Pancreas (tissue), 10 donors: Measurements from ENCODE around the gene BLOC1S4. TPM values are rescaled to one million over a fixed set of nuclear protein-coding genes. Genes with fewer than 3 reads are reported as not detected.
A peak's percentile ranks its signal among the peaks of the same experiment; 100 is the strongest.
"Not testable (repeated sequence)": the region's sequence is repeated elsewhere in the genome, so short reads cannot be mapped to it uniquely, and the experiment has no call there.

Experiments used
- ATAC-seq, 4 donors: fragments of 200-7000 bp; cut with Tn5 transposase; one replicate each; pipeline versions ENCODE4 v1.8.0 to v1.9.1; 2020; ENCODE audit warnings: mild to moderate bottlenecking in 4 of 4, moderate library complexity in 4 of 4
- DNase-seq, 6 donors: peaks; one replicate each; pipeline ENCODE4 v3.0.0-alpha.2; 2020
- FAIRE-seq: peaks from 2 replicates; lab custom pipeline; 2012; peaks lifted over from hg19 to GRCh38; lab: Jason Lieb, UNC
- H3K27ac ChIP-seq, 4 donors: fragments of 200-600 bp; sonication (generic); 1 replicate in 3 of 4; 2 replicates in 1 of 4; pipeline versions ENCODE4 v1.5.0 to v1.8.0; 2020
- H3K27me3 ChIP-seq, 4 donors: fragments of 200-600 bp; one replicate each; pipeline ENCODE4 v1.8.0; 2021
- H3K36me3 ChIP-seq, 3 donors: fragments of 200-600 bp; sonication (generic) in 1 of 3; one replicate each; pipeline versions ENCODE4 v1.5.0 to v1.8.0; 2020 to 2021
- H3K4me1 ChIP-seq, 3 donors: fragments of 200-600 bp; one replicate each; pipeline ENCODE4 v1.8.0; 2021
- H3K4me3 ChIP-seq, 4 donors: fragments of 200-600 bp; sonication (generic) in 2 of 4; one replicate each; pipeline versions ENCODE4 v1.5.0 to v1.8.0; 2020 to 2021
- H3K9me3 ChIP-seq, 4 donors: fragments of 200-600 bp; one replicate each; pipeline ENCODE4 v1.8.0; 2021
- CTCF ChIP-seq, 4 donors: fragments of 200-600 bp; sonication (generic) in 3 of 4; IDR thresholded peaks; one replicate each; pipeline versions ENCODE4 v1.5.0 to v1.8.0; 2021; ENCODE audit warnings: antibody characterized with exemption in 4 of 4
- WGBS, 2 donors: extraction: QIAGEN DNeasy Blood & Tissue Kit; methylation state at CpG; one replicate each; pipeline ENCODE4 v1.1.7; 2013; 5-methylcytosine and 5-hydroxymethylcytosine counted together
- intact Hi-C, 3 donors: fragments of 100-400 bp; cut with DNase I; formaldehyde crosslinking; loops; one replicate each; pipeline versions ENCODE4 v1.11.1 to v1.14.2; 2022
- polyA plus RNA-seq, 2 donors: library from polyadenylated mRNA; stranded (reverse); fragments of 200-250 nt; gene quantifications; one replicate each; pipeline ENCODE4 v1.2.3, GENCODE V29; 2013
- total RNA-seq, 6 donors: library from RNA; stranded (reverse); fragmentation: NEBNext Ultra II Directional in 4 of 6; extraction: Animal tissue kit (Norgen Biotek cat#: 25700) in 4 of 6; gene quantifications; one replicate each; pipeline versions ENCODE4 v1.2.1 to v1.2.4, GENCODE V29; 2021 to 2023
- donor health status: healthy with polysubstance abuse.
- donor health status: DM: no; HTN: no; CAD: no; lungs with moderate emphysema.
- donor health status: DM: no; HTN: no; CAD: no.
- donor health status: control.
- donor health status: control.
- donor health status: Bipolar disorder and iron deficiency.
- donor health status: DM: yes; HTN: yes; CAD: no.
- donor health status: DM: no; HTN: no; CAD: no.
- donor health status: DM: no; HTN: no; CAD: no.
- donor health status: DM: yes; HTN: yes; CAD: no.

BLOC1S4 gene
- total and polyA plus RNA-seq, 8 donors: 3.3 to 8.4 (median 5.1) TPM

GRCh38 chr4:6752486-6752829 is 36.5 kb downstream of the BLOC1S4 start:
- Histone ChIP-seq H3K9me3 (no peaks in the 10 kb centered on the region), H3K4me1 (peaks cover 7 to 10% (median 8%) of the 10 kb centered on the region in 3 donors), H3K27me3 (no peaks in the 10 kb centered on the region), H3K4me3 (no peak overlapping the region), H3K36me3 (no peaks in the 10 kb centered on the region), H3K27ac (no peak overlapping the region)
- intact Hi-C loops: no loop called here
- DNase-seq (no peak), FAIRE-seq (no peak), ATAC-seq (no peak)
- WGBS, 2 donors: 77 to 83% methylated on average over 6 of the region's 6 CpGs
- TF ChIP-seq CTCF (IDR thresholded peaks at IDR 0.05): no peak

- TF ChIP-seq CTCF (IDR thresholded peaks at IDR 0.05): no peak
- intact Hi-C loops: no loop called here
- ATAC-seq (peak in 1 of 4 donors; percentile 8), FAIRE-seq (no peak), DNase-seq (no peak)
- Histone ChIP-seq H3K9me3 (no peaks in the 10 kb centered on the region), H3K4me1 (peaks cover under 1 to 6% (median under 1%) of the 10 kb centered on the region in 3 donors), H3K36me3 (no peaks in the 10 kb centered on the region), H3K27me3 (no peaks in the 10 kb centered on the region), H3K27ac (no peak overlapping the region), H3K4me3 (no peak overlapping the region)
- 83 to 90% methylated on average over 17 to 18 of the region's 18 CpGs for WGBS, 2 donors
Measured at GRCh38 chr4:6753103-6753560, 37.2 kb downstream of the BLOC1S4 start.

GRCh38 chr4:6753891-6754290 is 37.9 kb downstream of the BLOC1S4 start:
- H3K4me3 ChIP-seq: no peak overlapping the region
- H3K4me1 ChIP-seq: no peaks in the 10 kb centered on the region
- no peak for FAIRE-seq
- no peaks in the 10 kb centered on the region for H3K27me3 ChIP-seq
- intact Hi-C loops: no loop called here
- H3K36me3 ChIP-seq: no peaks in the 10 kb centered on the region
- TF ChIP-seq CTCF (IDR thresholded peaks at IDR 0.05): no peak
- no peak overlapping the region for H3K27ac ChIP-seq
- ATAC-seq: no peak
- no peaks in the 10 kb centered on the region for H3K9me3 ChIP-seq
- 84 to 89% methylated on average over 9 of the region's 9 CpGs for WGBS, 2 donors
- DNase-seq: no peak

GRCh38 chr4:6754481-6755087 is 38.6 kb downstream of the BLOC1S4 start:
- 87 to 94% methylated on average over 3 of the region's 3 CpGs for WGBS, 2 donors
- H3K4me3 ChIP-seq: no peak overlapping the region
- H3K9me3 ChIP-seq: no peaks in the 10 kb centered on the region
- DNase-seq: no peak
- H3K4me1 ChIP-seq: no peaks in the 10 kb centered on the region
- H3K27me3 ChIP-seq: no peaks in the 10 kb centered on the region
- H3K36me3 ChIP-seq: no peaks in the 10 kb centered on the region
- no peak overlapping the region for H3K27ac ChIP-seq
- intact Hi-C loops: no loop called here
- no peak for ATAC-seq
- TF ChIP-seq CTCF (IDR thresholded peaks at IDR 0.05): no peak
- no peak for FAIRE-seq

- Histone ChIP-seq H3K27ac (no peak overlapping the region), H3K27me3 (no peaks in the 10 kb centered on the region), H3K36me3 (no peaks in the 10 kb centered on the region), H3K4me3 (no peak overlapping the region), H3K4me1 (no peaks in the 10 kb centered on the region), H3K9me3 (no peaks in the 10 kb centered on the region)
- intact Hi-C loops: no loop called here
- WGBS, 2 donors: 52 to 54% methylated on average over 5 of the region's 5 CpGs
- ATAC-seq (no peak), DNase-seq (no peak), FAIRE-seq (no peak)
- no peak for TF ChIP-seq CTCF (IDR thresholded peaks at IDR 0.05)
Measured at GRCh38 chr4:6755088-6755753, 39.2 kb downstream of the BLOC1S4 start.

- FAIRE-seq, ATAC-seq: not testable (repeated sequence)
Measured at GRCh38 chr4:6756345-6756744, 40.4 kb downstream of the BLOC1S4 start.

More at GRCh38 chr4:6756345-6756744, 40.4 kb downstream of the BLOC1S4 start:
- DNase-seq, H3K9me3 ChIP-seq, H3K4me1 ChIP-seq, H3K27ac ChIP-seq, intact Hi-C loops, H3K27me3 ChIP-seq, H3K36me3 ChIP-seq, H3K4me3 ChIP-seq: not testable (repeated sequence)
- 50 to 75% methylated on average over 2 of the region's 6 CpGs for WGBS, 2 donors
